Heart left ventricle (tissue), 16 donors: Measurements from ENCODE around the gene ARSG. TPM values are rescaled to one million over a fixed set of nuclear protein-coding genes. Genes with fewer than 3 reads are reported as not detected.

Experiments used
- ATAC-seq, 4 donors: fragments of 200-7000 bp; cut with Tn5 transposase; one replicate each; pipeline ENCODE4 v1.9.1; 2020 to 2022; ENCODE audit warnings: moderate library complexity in 4 of 4, mild to moderate bottlenecking in 3 of 4, moderate number of reproducible peaks in 1 of 4
- DNase-seq, 5 donors: peaks; one replicate each; pipeline ENCODE4 v3.0.0-alpha.2; 2020
- H3K27ac ChIP-seq, 12 donors: fragments of 200-600 bp; sonication (generic) in 4 of 12; one replicate each; pipeline versions ENCODE4 v1.5.0 to v1.8.0; 2016 to 2022; ENCODE audit warnings: mild to moderate bottlenecking in 2 of 12
- H3K27me3 ChIP-seq, 9 donors: fragments of 200-600 bp; sonication (generic) in 2 of 9; one replicate each; pipeline versions ENCODE4 v1.5.1 to v1.8.0; 2016 to 2022; ENCODE audit warnings: mild to moderate bottlenecking in 3 of 9
- H3K36me3 ChIP-seq, 9 donors: fragments of 200-600 bp; sonication (generic) in 2 of 9; one replicate each; pipeline versions ENCODE4 v1.5.0 to v1.8.0; 2018 to 2022; ENCODE audit warnings: mild to moderate bottlenecking in 2 of 9
- H3K4me1 ChIP-seq, 12 donors: fragments of 200-600 bp; sonication (generic) in 4 of 12; one replicate each; pipeline versions ENCODE4 v1.5.0 to v1.8.0; 2016 to 2022; ENCODE audit warnings: mild to moderate bottlenecking in 3 of 12
- H3K4me3 ChIP-seq, 12 donors: fragments of 200-600 bp; sonication (generic) in 4 of 12; one replicate each; pipeline versions ENCODE4 v1.5.0 to v1.8.0; 2017 to 2022; ENCODE audit warnings: mild to moderate bottlenecking in 9 of 12, moderate library complexity in 4 of 12
- H3K9me3 ChIP-seq, 12 donors: fragments of 200-600 bp; sonication (generic) in 4 of 12; one replicate each; pipeline versions ENCODE4 v1.5.0 to v1.8.0; 2016 to 2022; ENCODE audit warnings: mild to moderate bottlenecking in 1 of 12
- POLR2A ChIP-seq, 2 donors: fragments of 450-650 bp; IDR thresholded peaks; one replicate each; pipeline ENCODE4 v1.6.1; 2017; ENCODE audit warnings: antibody characterized with exemption in 2 of 2, mild to moderate bottlenecking in 2 of 2, moderate library complexity in 2 of 2
- WGBS, 4 donors: extraction: QIAGEN DNeasy Blood & Tissue Kit in 2 of 4; methylation state at CpG; one replicate each; pipeline versions ENCODE4 v1.1.5 to v1.1.7; 2013 to 2018; 5-methylcytosine and 5-hydroxymethylcytosine counted together
- intact Hi-C, 10 donors: fragments of 100-400 bp; cut with DNase I; formaldehyde crosslinking; loops; one replicate each; pipeline versions ENCODE4 v1.11.1 to v1.14.2; 2022
- polyA plus RNA-seq, 2 donors: library from polyadenylated mRNA; stranded (reverse); fragments of 200-250 nt; gene quantifications; one replicate each; pipeline ENCODE4 v1.2.3, GENCODE V29; 2013
- total RNA-seq, 9 donors: library from RNA; depleted of rRNA in 2 of 9; stranded (reverse); fragments of >200 nt in 2 of 9; fragmentation: NEBNext Ultra II Directional in 3 of 9; extraction: Animal tissue kit (Norgen Biotek cat#: 25700) in 3 of 9; gene quantifications; one replicate each; pipeline versions ENCODE4 v1.1.0 to v1.2.4, GENCODE V29; 2016 to 2023
- TF ChIP-seq, protein P1 (sequence below), 12 donors: fragments of 200-600 bp; sonication (generic) in 4 of 12; IDR thresholded peaks; one replicate each; pipeline versions ENCODE4 v1.5.0 to v1.8.0; 2018 to 2022; ENCODE audit warnings: antibody characterized with exemption in 12 of 12, mild to moderate bottlenecking in 5 of 12
- donor health status: ischemic (EF 13 %, LVEDD 7.1; RV severe dilation, severe dysfunction).
- donor health status: healthy with polysubstance abuse.
- donor health status: DM: no; HTN: yes; CAD: no.
- donor health status: DM: no; HTN: no; CAD: no.
- donor health status: ischemic (EF 25% LVEDD 6.9; RV normal size, moderate dysfunction).
- donor health status: ischemic (EF 25% LVEDD 5.7; RV mildly dilated, moderate dysfunction).
- donor health status: healthy.
- donor health status: DM: yes; HTN: yes; CAD: no.
- donor health status: ischemic (EF 35%, LVEDD 5.7; RV mildly dilated, moderate dysfunction).
- donor health status: nonischemic (EF 11% LVEDD 7.7; RV severe dilation, severe dysfunction).
- donor health status: DM: yes; HTN: yes; CAD: no.
- donor health status: PGD.
- donor health status: ischemic (EF 29% LVEDD 5.4; RV normal size, mild dysfunction).
- donor health status: nonischemic (EF 23%, LVEDD 6.1; RV moderate dilation, normal function).

The ARSG gene
- total and polyA plus RNA-seq, 11 donors, result 1.2 to 4.9 (median 3.3) TPM

DNA sequence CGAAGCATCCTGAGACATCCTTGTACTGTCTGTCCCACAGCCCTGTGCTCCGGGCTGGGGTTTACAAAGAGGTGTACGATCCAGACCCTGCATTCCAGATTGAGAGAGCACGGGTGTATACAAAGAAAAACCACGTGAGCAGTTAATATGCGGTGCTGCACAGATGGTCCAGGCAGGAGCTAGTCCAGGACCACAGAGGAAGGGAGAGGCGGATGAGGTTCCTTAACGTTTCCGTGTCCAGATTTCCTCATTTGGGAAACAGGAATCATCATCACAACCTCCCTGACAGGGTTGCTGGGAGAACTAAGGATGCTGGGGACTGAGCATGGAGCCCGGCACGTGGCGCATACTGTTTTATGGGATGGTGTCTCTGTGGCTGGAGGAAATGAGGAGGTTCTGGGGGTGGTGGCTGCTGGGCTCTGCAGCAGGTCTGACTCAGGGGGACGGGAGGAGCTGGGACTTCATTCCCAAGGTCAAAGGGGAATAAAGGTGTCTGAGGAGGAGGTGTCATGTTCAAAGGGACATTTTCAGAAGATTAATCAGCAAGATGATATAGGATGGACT, 139.8 kb downstream of the ARSG start:
- WGBS, 4 donors, result 60 to 75% (median 66%) methylated on average over 13 of the region's 13 CpGs
- Histone ChIP-seq H3K27me3 (no peaks in the 10 kb centered on the region), H3K4me3 (no peak overlapping the region), H3K27ac (peak overlapping the region in 6 of 12 donors; percentile 3 to 52 (median 44)), H3K36me3 (peaks cover 2 to 100% (median 99%) of the 10 kb centered on the region in 9 donors), H3K9me3 (no peaks in the 10 kb centered on the region), H3K4me1 (peaks cover 0 to 31% (median 8%) of the 10 kb centered on the region in 12 donors)
- ATAC-seq (peak in 2 of 4 donors; percentile 9 to 59), DNase-seq (no peak)
- intact Hi-C loops, result loop anchor here in 3 of 10 donors (10.0 kb wide), 2 partner anchors 166 to 256 kb away; no protein-coding TSS in a partner anchor
- TF ChIP-seq, protein P1, sequence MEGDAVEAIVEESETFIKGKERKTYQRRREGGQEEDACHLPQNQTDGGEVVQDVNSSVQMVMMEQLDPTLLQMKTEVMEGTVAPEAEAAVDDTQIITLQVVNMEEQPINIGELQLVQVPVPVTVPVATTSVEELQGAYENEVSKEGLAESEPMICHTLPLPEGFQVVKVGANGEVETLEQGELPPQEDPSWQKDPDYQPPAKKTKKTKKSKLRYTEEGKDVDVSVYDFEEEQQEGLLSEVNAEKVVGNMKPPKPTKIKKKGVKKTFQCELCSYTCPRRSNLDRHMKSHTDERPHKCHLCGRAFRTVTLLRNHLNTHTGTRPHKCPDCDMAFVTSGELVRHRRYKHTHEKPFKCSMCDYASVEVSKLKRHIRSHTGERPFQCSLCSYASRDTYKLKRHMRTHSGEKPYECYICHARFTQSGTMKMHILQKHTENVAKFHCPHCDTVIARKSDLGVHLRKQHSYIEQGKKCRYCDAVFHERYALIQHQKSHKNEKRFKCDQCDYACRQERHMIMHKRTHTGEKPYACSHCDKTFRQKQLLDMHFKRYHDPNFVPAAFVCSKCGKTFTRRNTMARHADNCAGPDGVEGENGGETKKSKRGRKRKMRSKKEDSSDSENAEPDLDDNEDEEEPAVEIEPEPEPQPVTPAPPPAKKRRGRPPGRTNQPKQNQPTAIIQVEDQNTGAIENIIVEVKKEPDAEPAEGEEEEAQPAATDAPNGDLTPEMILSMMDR (IDR thresholded peaks at IDR 0.05), result no peak
- TF ChIP-seq POLR2A (IDR thresholded peaks at IDR 0.05), result no peak

DNA sequence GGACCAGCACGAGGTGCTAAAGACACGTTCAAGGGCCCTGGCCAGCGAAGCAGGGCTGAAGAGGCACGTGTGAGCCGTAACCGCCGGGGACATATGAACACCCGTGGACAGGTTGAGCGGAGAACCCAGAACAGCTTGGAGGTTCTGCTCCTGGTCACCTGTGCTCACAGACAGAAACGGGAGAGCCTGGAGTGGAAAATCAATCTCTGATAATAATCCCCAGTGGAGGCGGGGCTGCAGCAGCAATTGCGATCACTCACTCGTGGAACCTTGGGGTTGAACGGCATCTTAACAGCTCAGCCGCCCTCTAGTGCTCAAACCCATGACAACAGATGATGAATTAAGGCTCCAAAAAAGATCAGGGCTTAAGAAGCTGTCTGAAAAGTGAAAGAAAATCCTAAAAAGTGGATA, 140.4 kb downstream of the ARSG start:
- intact Hi-C loops, result loop anchor here in 3 of 10 donors (10.0 kb wide), 2 partner anchors 167 to 257 kb away; no protein-coding TSS in a partner anchor
- peaks cover 2 to 100% (median 95%) of the 10 kb centered on the region in 9 donors for H3K36me3 ChIP-seq
- peak overlapping the region in 8 of 12 donors; percentile 3 to 52 (median 44) for H3K27ac ChIP-seq
- H3K4me3 ChIP-seq, result no peak overlapping the region
- TF ChIP-seq, protein P1 (IDR thresholded peaks at IDR 0.05), result peak in 6 of 12 donors; percentile 9 to 29 (median 20)
- TF ChIP-seq POLR2A (IDR thresholded peaks at IDR 0.05), result no peak
- WGBS, 4 donors, result 52 to 66% (median 61%) methylated on average over 15 of the region's 15 CpGs
- H3K4me1 ChIP-seq, result peaks cover 0 to 36% (median 13%) of the 10 kb centered on the region in 12 donors
- ATAC-seq (no peak), DNase-seq (no peak)
- no peaks in the 10 kb centered on the region for H3K27me3 ChIP-seq
- no peaks in the 10 kb centered on the region for H3K9me3 ChIP-seq

DNA sequence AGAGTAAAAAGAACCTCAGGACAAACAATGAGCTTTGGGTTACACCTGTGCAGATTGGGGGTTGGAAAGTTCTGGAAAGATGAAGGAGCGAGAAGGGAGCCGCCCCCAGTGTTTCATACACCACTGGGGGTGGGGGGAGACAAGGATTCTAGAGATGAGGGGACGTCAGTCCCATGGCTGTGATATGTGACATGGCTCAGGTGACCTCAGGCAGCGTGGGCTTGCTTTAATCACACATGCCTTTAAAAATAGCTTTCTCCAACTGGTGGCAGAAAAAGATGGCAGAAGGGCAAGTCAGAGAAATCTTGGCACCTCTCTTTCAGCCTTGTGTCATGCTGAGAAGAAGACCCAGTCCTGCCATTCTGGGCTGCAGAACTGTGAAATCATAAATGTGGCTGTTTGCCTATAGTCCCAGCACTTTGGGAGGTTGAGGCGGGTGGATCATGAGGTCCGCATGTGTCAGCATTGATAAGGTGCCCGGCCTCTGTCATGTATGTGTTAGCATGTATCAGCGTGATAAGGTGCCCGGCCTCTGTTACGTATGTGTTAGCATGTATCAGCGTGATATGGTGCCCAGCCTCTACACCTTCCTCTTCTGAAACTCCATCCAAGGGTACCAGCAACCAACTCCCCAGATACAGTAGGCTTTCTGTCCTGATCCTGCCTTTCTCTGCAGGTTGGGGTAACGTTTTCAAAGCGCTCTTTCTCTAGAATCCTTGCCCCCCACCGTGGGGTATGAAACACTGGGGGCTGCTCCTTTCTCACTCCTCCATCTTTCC, 141.0 kb downstream of the ARSG start:
- intact Hi-C loops, result loop anchor here in 3 of 10 donors (10.0 kb wide), 2 partner anchors 167 to 257 kb away; no protein-coding TSS in a partner anchor
- no peaks in the 10 kb centered on the region for H3K9me3 ChIP-seq
- no peak for DNase-seq
- no peaks in the 10 kb centered on the region for H3K27me3 ChIP-seq
- H3K4me1 ChIP-seq, result peaks cover 0 to 42% (median 17%) of the 10 kb centered on the region in 12 donors
- no peak for TF ChIP-seq POLR2A (IDR thresholded peaks at IDR 0.05)
- TF ChIP-seq, protein P1 (IDR thresholded peaks at IDR 0.05), result peak in 2 of 12 donors; percentile 0 to 2
- H3K27ac ChIP-seq, result peak overlapping the region in 8 of 12 donors; percentile 3 to 52 (median 44)
- peaks cover 2 to 94% (median 89%) of the 10 kb centered on the region in 9 donors for H3K36me3 ChIP-seq
- WGBS, 4 donors, result 85 to 88% (median 87%) methylated on average over 14 of the region's 14 CpGs
- peak in 3 of 4 donors; percentile 8 to 25 (median 18) for ATAC-seq
- H3K4me3 ChIP-seq, result no peak overlapping the region

DNA sequence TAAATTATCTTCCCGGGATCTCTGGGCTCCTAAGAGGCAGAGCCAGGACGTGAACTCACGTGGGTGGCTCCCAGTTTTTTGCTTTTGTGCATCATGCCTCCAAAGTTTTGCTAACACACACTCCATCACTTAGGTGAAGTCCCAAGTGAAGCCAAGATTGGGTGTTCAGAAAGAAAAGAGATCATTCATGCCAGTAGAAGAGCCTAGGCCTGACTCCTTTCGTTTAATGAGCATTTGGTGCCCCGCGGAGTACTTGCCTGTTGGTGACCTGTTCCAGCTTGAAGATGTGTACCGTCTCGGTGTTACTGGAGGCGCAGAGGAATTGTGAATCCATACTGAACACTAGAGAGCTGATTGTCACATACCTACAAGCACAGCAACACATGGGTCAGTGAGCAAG, 141.9 kb downstream of the ARSG start:
- Histone ChIP-seq H3K4me3 (no peak overlapping the region), H3K9me3 (no peaks in the 10 kb centered on the region), H3K27ac (peak overlapping the region in 2 of 12 donors; percentile 47 to 52), H3K27me3 (no peaks in the 10 kb centered on the region), H3K4me1 (peaks cover 0 to 51% (median 27%) of the 10 kb centered on the region in 12 donors), H3K36me3 (peaks cover 2 to 88% (median 80%) of the 10 kb centered on the region in 9 donors)
- DNase-seq (no peak), ATAC-seq (no peak)
- intact Hi-C loops, result loop anchor here in 3 of 10 donors (10.0 kb wide), 2 partner anchors 168 to 258 kb away; no protein-coding TSS in a partner anchor
- WGBS, 4 donors, result 91 to 95% (median 93%) methylated on average over 9 of the region's 9 CpGs
- no peak for TF ChIP-seq POLR2A (IDR thresholded peaks at IDR 0.05)
- TF ChIP-seq, protein P1 (IDR thresholded peaks at IDR 0.05), result no peak
